HG03159 (cell line): Measurements from ENCODE around the gene RALGAPA2.

Source experiments
- ATAC-seq: cut with Tn5 transposase; IDR thresholded peaks from one replicate; pipeline ENCODE4 v1.9.1; 2021; ENCODE audit warnings: mild to moderate bottlenecking, moderate library complexity; ENCODE audit not compliant: unreplicated experiment

RALGAPA2 gene

GRCh38 chr20:20712474-20713243, at the start of gene RALGAPA2:
TSS of gene RALGAPA2 (minus strand) at chr20:20712644. CDS start at chr20:20712480, 164 bp downstream.
- peak; percentile 94 for ATAC-seq

- ATAC-seq = no peak
These were observed 48.9 kb upstream of the RALGAPA2 start for GRCh38 chr20:20761301-20761700.

GRCh38 chr20:20759132-20759531, 46.7 kb upstream of the RALGAPA2 start:
- no peak for ATAC-seq

- no peak for ATAC-seq
These were observed 43.4 kb upstream of the RALGAPA2 start for GRCh38 chr20:20755674-20756319.

- no peak for ATAC-seq
These were observed 42.8 kb upstream of the RALGAPA2 start for GRCh38 chr20:20755231-20755630.

GRCh38 chr20:20754714-20755113, 42.3 kb upstream of the RALGAPA2 start:
- no peak for ATAC-seq

- no peak for ATAC-seq
These were observed 40.3 kb upstream of the RALGAPA2 start for GRCh38 chr20:20752712-20753111.

- no peak for ATAC-seq
These were observed 34.9 kb upstream of the RALGAPA2 start for GRCh38 chr20:20747298-20747697.

GRCh38 chr20:20744170-20744725, 31.8 kb upstream of the RALGAPA2 start:
- ATAC-seq = no peak

- peak; percentile 77 for ATAC-seq
These were observed 31.2 kb upstream of the RALGAPA2 start for GRCh38 chr20:20743511-20744169.

- no peak for ATAC-seq
These were observed 28.9 kb upstream of the RALGAPA2 start for GRCh38 chr20:20741087-20742045.

GRCh38 chr20:20740541-20740940, 28.1 kb upstream of the RALGAPA2 start:
- no peak for ATAC-seq

- ATAC-seq = no peak
These were observed 24.7 kb upstream of the RALGAPA2 start for GRCh38 chr20:20737158-20737557.

- no peak for ATAC-seq
These were observed 23.9 kb upstream of the RALGAPA2 start for GRCh38 chr20:20736303-20736702.

- no peak for ATAC-seq
These were observed 22.1 kb upstream of the RALGAPA2 start for GRCh38 chr20:20734475-20734948.

GRCh38 chr20:20733943-20734342, 21.5 kb upstream of the RALGAPA2 start:
- ATAC-seq = no peak

- no peak for ATAC-seq
These were observed 20.2 kb upstream of the RALGAPA2 start for GRCh38 chr20:20732641-20733040.

- ATAC-seq = no peak
These were observed 19.5 kb upstream of the RALGAPA2 start for GRCh38 chr20:20731945-20732296.

- no peak for ATAC-seq
These were observed 18.8 kb upstream of the RALGAPA2 start for GRCh38 chr20:20731000-20731944.
